HT1080 (cell line): ENCODE results near the gene CIBAR2. TPM values are rescaled to one million over a fixed set of nuclear protein-coding genes. Genes with fewer than 3 reads are reported as not detected.

Experiments used
- DNase-seq: peaks from one replicate; pipeline ENCODE4 v3.0.0-alpha.2; 2015; ENCODE audit warnings: low read depth
- total RNA-seq: library from RNA; depleted of rRNA; stranded (reverse); fragments of >200 nt; shearing (Covaris generic); gene quantifications from 2 replicates; pipeline ENCODE4 v1.2.3, GENCODE V29; 2014

The CIBAR2 gene
- total RNA-seq, 1 experiment from 2014 or later, result not detected

DNA sequence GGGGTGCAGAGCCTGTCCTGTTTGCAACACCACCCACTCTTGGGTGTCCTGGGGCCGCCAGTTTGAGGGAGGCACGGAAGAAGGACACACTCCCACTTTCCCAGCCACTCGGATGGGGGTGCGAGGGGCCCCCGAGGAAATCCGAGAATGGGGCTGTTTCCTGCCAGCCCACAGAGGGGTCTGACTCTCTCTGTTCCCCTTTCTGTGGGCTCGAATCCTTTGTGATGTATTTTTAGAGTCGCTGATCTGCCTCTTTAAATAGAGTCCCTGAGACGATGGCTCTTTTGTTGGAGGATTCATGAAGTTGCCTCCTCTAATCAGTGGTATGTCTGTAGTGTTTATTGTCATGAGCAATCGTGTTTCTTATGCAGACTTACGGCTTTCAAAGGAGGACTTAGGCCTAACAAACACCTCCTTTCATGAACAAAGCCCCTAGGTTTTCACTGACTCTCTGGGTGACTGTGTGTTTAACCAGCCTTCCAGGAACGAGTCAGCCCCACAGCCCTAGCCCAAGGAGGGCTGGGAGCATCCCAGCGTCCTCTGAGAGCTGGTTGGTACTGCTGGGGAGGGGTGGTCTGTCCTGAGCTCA is 29.1 kb downstream of the CIBAR2 start:
- DNase-seq, result no peak

- DNase-seq, result no peak
These were observed 29.9 kb downstream of the CIBAR2 start for GRCh38 chr16:85082173-85083050.

DNA sequence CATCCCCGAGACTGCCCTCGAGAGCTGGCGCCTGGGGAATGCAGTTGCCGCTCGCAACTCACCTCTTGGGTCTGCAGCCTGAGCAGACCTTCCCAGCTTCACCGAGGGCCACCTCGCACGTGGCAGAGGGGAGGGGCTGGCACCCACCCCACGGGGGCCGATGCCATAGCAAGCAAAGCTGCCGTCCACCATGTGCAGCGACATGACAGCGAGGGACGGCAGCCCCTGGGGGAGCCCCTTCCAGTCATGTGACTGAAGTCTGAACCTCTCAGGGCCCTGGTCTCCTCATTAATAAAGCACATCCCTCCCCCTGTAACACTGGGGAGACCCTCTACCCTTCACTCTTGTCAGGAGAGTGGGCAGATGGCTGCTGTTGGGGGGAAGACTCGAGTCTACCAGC is 30.5 kb downstream of the CIBAR2 start:
- DNase-seq, result no peak

GRCh38 chr16:85081038-85081437 is 31.2 kb downstream of the CIBAR2 start:
- no peak for DNase-seq

DNA sequence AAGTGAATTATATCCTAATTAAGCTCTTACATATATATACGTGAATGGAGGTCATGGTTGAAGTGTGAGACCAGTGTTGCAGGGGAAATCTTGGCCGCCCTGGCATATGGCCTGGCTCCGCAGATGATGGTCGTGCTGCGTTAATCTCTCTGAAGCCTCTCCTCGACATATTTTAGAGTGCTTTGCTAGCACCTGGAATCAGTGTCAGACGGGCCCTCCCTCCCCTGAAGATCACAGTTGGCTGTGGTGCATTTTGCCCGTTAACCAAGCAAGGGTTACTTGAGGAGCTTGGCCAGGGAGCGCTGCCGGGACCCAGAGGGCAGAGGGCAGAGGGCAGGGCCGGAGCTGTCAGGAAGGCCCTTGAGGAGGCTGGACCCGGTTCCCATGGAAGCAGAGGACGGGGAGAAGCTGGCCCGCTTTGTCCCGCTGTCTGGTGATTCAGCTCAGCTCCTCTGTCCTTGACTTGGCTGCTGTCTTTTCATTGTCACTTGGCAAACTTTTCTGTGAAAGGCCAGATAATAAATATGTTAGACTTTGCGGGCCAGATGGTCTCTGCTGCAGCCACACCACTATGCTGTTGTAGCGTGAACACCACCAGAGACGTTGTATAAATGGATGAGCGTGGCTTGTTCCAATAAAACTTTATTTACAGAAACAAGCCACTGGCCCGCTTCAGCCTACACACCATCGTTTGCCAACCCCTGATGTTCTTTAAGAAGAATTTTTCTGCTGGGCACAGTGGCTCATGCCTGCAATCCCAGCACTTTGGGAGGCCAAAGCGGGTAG is 32.3 kb downstream of the CIBAR2 start:
- no peak for DNase-seq

- DNase-seq, result no peak
These were observed 33.3 kb downstream of the CIBAR2 start for GRCh38 chr16:85078952-85079351.

DNA sequence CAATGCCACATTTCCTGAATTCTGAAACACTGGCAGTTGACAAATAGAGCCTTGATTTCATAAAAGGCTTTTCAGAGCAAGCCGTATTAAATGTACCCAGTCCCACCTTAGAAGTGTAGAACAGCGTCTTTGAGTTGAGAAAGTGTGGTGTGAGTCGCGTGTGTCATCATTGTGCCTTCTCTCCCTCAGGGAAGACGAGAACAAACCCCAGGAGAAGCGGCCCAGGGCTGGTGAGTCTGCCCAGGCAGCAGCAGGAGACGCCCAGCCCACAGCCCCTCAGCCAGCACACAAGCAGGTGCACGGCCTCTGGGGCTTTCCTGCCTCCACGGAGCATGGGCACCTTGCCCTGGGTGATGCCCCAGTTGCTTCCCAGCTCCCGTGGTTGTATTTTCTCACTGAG is 34.0 kb downstream of the CIBAR2 start:
- no peak for DNase-seq

DNA sequence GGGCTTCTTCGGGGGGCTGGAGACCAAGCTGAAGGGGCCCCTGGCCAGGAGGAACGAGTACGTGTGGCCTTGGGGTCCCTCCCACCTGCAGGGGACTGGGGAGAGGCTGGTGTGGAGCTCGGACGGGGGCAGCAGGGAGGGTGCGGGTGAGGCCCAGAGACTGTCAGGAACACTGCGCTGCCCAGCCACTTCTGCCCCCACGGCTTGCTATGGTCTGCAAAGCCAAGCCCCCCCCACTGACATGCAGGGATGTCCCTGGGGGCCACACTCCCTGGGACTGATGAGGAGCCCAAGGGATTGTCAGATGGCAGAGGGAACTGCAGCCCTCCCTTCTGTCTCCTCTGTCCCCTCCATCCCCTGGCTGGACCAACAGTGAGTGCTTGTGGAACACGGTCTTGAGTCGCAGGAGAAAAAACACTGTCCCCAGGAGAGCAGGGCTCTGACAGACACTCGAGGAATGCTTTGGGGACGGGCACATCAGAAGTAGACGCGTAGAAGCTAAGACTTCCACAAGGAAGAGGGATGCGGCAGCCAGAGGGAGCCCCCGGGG is 34.6 kb downstream of the CIBAR2 start:
- DNase-seq, result no peak

- DNase-seq, result no peak
These were observed 35.2 kb downstream of the CIBAR2 start for GRCh38 chr16:85077039-85077438.

GRCh38 chr16:85075236-85075924 is 36.9 kb downstream of the CIBAR2 start:
- no peak for DNase-seq

DNA sequence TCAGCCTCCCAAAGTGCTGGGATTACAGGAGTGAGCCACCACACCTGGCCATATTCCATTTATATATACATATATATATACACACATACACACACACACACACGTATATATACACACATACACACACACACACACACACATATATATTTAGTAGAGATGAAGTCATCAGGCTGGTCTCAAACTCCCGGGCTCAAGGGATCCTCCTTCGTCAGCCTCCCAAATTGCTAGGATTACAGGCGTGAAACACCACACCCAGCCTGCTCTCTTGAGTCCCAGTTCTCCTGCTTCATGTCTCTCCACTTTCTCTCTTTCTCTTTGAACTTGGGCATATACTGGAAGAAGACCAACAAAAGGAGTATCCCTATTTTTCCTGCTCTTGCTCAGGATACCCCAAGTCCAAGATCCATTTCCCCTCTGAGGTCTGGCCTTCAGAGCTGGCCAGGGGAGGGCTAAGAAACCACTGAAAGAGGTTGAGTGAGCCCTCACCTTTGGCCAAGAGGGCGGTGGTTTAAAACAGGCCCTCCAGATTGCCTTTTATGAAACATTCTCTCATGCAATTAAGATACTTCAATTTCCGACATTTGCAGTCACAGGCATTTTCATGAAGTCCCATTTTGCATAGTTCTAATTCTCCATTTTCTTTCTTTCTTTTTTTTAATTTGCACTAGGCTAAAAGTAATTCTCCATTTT is 37.9 kb downstream of the CIBAR2 start:
- no peak for DNase-seq

DNA sequence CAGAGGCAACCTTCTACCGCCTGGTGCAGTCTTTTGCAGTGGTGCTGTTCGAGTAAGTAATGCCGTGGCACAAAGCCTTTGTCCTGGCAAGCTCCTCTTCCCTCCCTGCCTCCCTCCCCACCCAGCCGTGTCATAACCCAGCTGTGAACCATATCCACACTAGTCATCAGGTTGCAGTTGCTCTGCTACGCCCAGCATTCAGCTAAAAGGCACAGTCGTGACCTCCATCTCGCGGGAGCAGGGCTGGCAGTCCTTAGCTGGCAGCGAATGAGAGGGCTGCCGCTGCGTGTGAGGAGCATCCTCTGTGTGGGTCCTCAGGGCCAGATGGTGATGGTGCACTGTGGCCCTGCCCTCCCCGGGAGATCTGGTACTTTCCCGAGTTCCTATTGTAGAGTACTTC is 39.3 kb downstream of the CIBAR2 start:
- no peak for DNase-seq

DNA sequence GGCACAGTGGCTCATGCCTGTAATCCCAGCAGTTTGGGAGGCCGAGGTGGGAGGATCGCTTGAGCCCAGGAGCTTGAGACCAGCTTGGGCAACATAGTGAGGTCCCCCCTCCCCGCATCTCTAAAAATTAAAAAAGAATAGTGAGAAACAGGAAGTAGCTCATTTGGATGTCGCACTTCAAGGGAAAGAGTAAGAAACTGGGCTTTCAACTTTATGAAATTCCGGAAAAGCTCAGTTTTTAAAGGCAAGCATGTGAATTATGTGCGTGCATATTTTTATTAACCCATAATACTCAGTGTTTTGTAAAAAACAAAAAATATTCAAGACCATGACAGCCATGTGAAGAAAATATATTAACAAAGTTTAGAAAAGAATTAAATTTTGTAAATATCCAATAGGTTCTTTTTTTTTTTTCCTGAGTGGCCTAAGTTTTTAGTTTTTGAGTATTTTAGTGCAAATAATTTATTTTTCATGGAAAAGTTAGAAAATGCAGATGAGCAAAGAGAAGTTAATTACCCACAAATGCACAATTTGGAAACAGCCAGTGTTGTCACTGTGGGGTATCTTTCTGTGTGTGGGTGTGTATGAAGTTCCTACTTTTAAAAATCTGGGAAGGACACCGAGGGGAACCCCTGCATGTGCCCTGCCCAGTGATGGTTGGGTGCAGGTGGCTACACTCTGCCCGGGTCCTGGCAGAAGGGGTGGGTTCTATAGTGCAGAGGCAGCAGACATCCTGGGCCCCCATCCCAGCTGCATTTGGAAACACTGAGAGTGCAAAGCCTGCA is 40.0 kb downstream of the CIBAR2 start:
- DNase-seq, result no peak

- DNase-seq, result no peak
These were observed 43.1 kb downstream of the CIBAR2 start for GRCh38 chr16:85069171-85069570.

DNA sequence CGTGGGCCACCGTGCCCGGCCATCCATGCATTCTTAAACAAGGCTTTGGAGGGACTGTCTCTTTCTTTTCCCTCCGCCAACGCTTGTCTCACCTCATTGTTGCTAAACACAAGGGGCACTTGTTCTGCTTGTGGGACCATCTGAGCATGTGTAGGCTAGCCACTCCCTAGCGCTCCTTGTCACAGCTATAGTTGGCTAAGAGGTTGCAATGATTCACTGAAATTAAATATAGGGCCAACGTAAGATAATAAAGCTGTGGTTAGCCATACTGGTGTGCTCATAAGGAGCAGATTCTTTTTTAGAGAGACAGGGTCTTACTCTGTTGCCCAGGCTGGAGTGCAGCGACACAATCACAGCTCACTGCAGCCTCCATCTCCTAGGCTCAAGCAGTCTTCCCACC is 43.5 kb downstream of the CIBAR2 start:
- peak; percentile 50 for DNase-seq

GRCh38 chr16:85067426-85067825 is 44.8 kb downstream of the CIBAR2 start:
- DNase-seq, result no peak

DNA sequence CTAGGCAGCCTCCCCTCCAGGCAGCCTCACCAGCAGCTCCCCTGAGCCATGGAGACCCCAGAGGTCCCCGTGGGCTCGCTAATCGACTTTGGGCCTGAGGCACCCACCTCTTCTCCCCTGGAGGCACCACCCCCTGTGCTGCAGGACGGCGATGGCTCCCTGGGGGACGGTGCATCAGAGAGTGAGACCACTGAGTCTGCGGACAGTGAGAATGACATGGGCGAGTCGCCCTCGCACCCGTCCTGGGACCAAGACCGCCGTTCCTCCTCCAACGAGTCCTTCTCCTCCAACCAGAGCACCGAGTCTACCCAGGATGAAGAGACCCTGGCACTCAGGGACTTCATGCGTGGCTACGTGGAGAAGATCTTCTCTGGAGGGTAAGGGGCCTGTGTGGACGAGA is 45.2 kb downstream of the CIBAR2 start:
- DNase-seq, result no peak

GRCh38 chr16:85066346-85066885 is 45.9 kb downstream of the CIBAR2 start:
- no peak for DNase-seq

- DNase-seq, result no peak
These were observed 47.2 kb downstream of the CIBAR2 start for GRCh38 chr16:85065099-85065498.

- no peak for DNase-seq
These were observed 48.1 kb downstream of the CIBAR2 start for GRCh38 chr16:85064186-85064585.
